Lower lobe of right lung (tissue), 2 donors: Measurements from ENCODE around the gene CASTOR1. TPM values are rescaled to one million over a fixed set of nuclear protein-coding genes. Genes with fewer than 3 reads are reported as not detected.

Experiments
- ATAC-seq, 2 donors: fragments of 200-7000 bp; cut with Tn5 transposase; one replicate each; pipeline ENCODE4 v1.9.1; 2020 to 2022; ENCODE audit warnings: mild to moderate bottlenecking in 2 of 2, moderate library complexity in 2 of 2
- DNase-seq: peaks from one replicate; pipeline ENCODE4 v3.0.0-alpha.2; 2020
- H3K27ac ChIP-seq: fragments of 200-600 bp; one replicate; pipeline ENCODE4 v1.8.0; 2022
- H3K27me3 ChIP-seq: fragments of 200-600 bp; one replicate; pipeline ENCODE4 v1.8.0; 2022; ENCODE audit warnings: low read depth
- H3K36me3 ChIP-seq: fragments of 200-600 bp; one replicate; pipeline ENCODE4 v1.8.0; 2022; ENCODE audit warnings: mild to moderate bottlenecking
- H3K4me1 ChIP-seq: fragments of 200-600 bp; one replicate; pipeline ENCODE4 v1.8.0; 2022
- H3K4me3 ChIP-seq: fragments of 200-600 bp; one replicate; pipeline ENCODE4 v1.8.0; 2022; ENCODE audit warnings: mild to moderate bottlenecking
- H3K9me3 ChIP-seq: fragments of 200-600 bp; one replicate; pipeline ENCODE4 v1.8.0; 2022
- intact Hi-C: fragments of 100-400 bp; cut with DNase I; formaldehyde crosslinking; loops from one replicate; pipeline ENCODE4 v1.11.0; 2022
- total RNA-seq: library from RNA; stranded (reverse); fragmentation: NEBNext Ultra II Directional; extraction: Animal tissue kit (Norgen Biotek cat#: 25700); gene quantifications from one replicate; pipeline ENCODE4 v1.2.1, GENCODE V29; 2021
- TF ChIP-seq, protein P1 (sequence below): fragments of 200-600 bp; IDR thresholded peaks from one replicate; pipeline ENCODE4 v1.8.0; 2022; ENCODE audit warnings: antibody characterized with exemption, mild to moderate bottlenecking
- donor health status: DM: no; HTN: yes; CAD: no; lungs with severe emphysema.

The CASTOR1 gene
- total RNA-seq, 1 donor from 2014 or later = 16.2 TPM

DNA sequence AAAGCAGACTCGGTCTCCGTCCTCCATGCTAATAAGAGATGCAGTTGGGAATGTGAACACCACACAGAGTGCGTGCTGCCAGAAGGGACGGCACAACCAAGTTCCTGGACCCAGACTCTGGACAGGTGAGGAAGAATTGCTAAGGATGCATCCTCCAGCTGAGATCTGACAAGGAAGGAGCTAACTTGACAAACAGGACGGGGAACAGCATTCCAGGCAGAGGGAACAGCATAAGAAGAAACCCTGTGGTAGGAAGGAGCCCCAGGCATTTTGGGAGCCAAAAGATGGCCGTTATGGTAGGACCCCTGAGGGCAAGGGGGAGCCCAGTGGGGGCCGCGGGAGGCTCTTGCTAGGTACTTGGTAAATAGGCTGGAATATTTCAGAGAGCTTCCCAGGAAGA lies 28.6 kb downstream of the CASTOR1 start:
- Histone ChIP-seq H3K27me3 (no peaks in the 10 kb centered on the region), H3K36me3 (no peaks in the 10 kb centered on the region), H3K27ac (no peak overlapping the region), H3K4me3 (no peak overlapping the region), H3K4me1 (peaks cover 20% of the 10 kb centered on the region), H3K9me3 (no peaks in the 10 kb centered on the region)
- no peak for DNase-seq
- ATAC-seq = no peak
- TF ChIP-seq, protein P1, sequence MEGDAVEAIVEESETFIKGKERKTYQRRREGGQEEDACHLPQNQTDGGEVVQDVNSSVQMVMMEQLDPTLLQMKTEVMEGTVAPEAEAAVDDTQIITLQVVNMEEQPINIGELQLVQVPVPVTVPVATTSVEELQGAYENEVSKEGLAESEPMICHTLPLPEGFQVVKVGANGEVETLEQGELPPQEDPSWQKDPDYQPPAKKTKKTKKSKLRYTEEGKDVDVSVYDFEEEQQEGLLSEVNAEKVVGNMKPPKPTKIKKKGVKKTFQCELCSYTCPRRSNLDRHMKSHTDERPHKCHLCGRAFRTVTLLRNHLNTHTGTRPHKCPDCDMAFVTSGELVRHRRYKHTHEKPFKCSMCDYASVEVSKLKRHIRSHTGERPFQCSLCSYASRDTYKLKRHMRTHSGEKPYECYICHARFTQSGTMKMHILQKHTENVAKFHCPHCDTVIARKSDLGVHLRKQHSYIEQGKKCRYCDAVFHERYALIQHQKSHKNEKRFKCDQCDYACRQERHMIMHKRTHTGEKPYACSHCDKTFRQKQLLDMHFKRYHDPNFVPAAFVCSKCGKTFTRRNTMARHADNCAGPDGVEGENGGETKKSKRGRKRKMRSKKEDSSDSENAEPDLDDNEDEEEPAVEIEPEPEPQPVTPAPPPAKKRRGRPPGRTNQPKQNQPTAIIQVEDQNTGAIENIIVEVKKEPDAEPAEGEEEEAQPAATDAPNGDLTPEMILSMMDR = no peak
- intact Hi-C loops = no loop called here

DNA sequence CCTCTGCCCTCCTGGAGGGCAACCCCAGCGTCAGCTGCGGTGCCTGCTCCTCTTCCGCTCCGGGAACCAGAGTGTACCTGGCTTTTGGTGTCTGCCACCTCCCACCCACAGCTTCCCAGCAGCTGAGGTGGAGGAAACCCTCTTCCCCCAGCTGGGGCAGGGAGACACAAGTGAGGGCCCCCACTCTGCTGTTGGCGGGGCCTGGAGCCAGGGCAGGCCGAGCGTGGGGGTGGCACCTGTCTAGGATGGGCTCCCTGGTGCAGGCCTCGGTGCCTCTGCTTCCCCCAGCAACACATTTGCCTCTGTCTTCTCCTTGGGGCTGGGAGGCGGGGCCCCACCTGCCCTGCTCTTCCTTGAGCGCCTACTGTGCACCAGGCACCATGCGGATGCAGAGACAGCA lies 29.0 kb downstream of the CASTOR1 start:
- intact Hi-C loops = no loop called here
- ATAC-seq (no peak), DNase-seq (no peak)
- Histone ChIP-seq H3K36me3 (no peaks in the 10 kb centered on the region), H3K27ac (no peak overlapping the region), H3K9me3 (no peaks in the 10 kb centered on the region), H3K4me1 (peaks cover 20% of the 10 kb centered on the region), H3K4me3 (no peak overlapping the region), H3K27me3 (no peaks in the 10 kb centered on the region)
- TF ChIP-seq, protein P1 = no peak

DNA sequence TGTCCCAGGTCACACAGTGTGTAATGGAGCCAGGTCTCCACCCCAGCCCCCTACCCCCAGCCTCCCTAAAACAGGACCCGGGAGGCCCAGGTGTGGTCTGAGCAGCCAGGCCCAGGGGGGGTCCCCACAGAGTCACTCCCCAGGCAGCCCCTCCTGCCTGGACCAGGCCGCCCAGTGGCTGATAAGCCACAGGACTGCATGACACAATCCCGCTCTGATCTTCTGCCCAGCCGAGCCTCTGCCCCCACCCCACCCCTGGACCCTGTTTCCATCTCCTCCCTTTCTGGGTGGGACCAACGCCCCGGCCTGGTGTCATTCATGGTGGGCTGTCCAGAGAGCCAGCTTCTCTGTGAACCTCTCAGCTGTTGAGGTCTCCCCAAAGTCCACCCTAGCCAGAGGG lies 35.0 kb downstream of the CASTOR1 start:
- H3K9me3 ChIP-seq = no peaks in the 10 kb centered on the region
- no peak overlapping the region for H3K27ac ChIP-seq
- DNase-seq (no peak), ATAC-seq (no peak)
- no peaks in the 10 kb centered on the region for H3K27me3 ChIP-seq
- TF ChIP-seq, protein P1 = no peak
- no peak overlapping the region for H3K4me3 ChIP-seq
- H3K4me1 ChIP-seq = peaks cover 24% of the 10 kb centered on the region
- no peaks in the 10 kb centered on the region for H3K36me3 ChIP-seq
- intact Hi-C loops = no loop called here

DNA sequence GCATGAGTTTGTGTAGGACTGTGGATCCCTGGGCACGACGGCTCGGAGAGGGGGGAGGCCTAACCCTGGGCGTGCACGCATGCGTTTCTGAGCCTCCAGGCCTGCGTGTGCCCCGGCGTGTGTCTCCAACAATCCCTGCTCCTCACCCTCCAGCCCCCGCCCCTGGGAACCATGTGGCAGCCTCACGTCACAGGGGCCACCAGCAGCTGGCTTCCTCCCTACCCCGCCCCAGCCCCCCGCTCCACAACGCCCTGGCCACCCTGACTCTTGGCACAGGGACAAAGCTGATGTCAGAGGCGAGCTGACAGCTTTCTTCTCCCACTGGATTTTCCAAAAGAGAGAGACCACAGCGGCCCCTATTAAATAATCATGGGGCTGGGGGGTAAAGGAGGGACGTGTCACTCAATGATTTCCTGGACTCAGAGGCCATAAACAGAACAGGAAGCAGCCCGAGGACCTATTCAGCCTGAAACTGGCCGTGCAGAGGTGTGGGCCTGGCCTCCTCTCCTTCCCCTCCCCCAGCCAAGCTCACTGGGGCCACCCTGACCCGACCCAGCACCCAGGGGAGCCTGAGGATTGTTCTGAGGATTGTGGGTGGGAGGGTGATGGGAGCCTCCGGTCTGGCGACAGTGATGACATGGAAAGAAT lies 36.0 kb downstream of the CASTOR1 start:
- no peak for DNase-seq
- intact Hi-C loops = no loop called here
- ATAC-seq = peak in 1 of 2 donors; percentile 14
- Histone ChIP-seq H3K9me3 (no peaks in the 10 kb centered on the region), H3K27ac (peak overlapping the region; percentile 33), H3K4me1 (peaks cover 24% of the 10 kb centered on the region), H3K36me3 (no peaks in the 10 kb centered on the region), H3K4me3 (no peak overlapping the region), H3K27me3 (no peaks in the 10 kb centered on the region)
- TF ChIP-seq, protein P1 = no peak

DNA sequence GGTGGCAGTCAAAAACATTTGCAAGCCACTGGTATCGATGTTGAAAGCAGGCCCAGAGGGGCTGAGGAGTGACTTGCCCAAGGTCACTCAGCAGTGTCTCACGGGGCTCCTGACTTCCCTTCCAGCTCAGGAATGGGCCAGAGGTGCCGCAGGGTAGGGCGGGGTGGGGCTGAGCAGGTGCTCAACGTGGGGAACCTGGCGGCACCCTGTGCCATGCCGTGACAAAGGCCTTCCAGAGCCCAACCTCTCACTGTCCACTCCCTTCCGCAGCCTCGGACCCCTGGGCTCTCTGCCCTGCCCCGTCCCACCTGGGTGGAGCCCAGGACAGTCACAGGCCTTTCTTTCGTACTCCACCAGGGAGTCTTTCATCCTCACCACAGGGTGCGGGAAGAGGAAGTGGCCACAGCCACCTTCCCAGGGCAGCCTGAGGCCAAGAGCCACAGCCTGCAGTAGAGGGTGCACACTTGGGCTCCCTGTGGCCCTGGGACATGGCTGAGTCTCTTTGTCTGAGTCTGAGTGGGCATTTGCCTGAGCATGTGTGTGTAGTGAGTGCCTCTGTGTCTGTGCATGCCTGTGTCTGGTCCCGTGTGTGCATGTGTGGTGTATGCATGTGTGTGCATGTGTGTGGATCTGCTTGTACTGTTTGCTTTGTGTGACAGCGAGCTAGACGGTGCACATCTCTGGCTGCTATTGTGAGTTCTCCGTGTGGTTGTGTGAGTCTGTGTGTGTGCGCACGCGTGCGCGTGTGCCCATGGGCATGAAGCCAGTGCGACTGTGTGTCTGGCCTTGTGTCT lies 36.7 kb downstream of the CASTOR1 start:
- TF ChIP-seq, protein P1 = no peak
- intact Hi-C loops = no loop called here
- H3K4me3 ChIP-seq = no peak overlapping the region
- ATAC-seq (peak in 1 of 2 donors; percentile 2), DNase-seq (no peak)
- H3K9me3 ChIP-seq = no peaks in the 10 kb centered on the region
- H3K36me3 ChIP-seq = no peaks in the 10 kb centered on the region
- peaks cover 24% of the 10 kb centered on the region for H3K4me1 ChIP-seq
- H3K27me3 ChIP-seq = peaks cover 3% of the 10 kb centered on the region
- H3K27ac ChIP-seq = peak overlapping the region; percentile 33
